IMR-90 (cell line): ENCODE data around the gene FAAP24. TPM values are rescaled to one million over a fixed set of nuclear protein-coding genes. Genes with fewer than 3 reads are reported as not detected.

Experiments
- ATAC-seq: fragments of 200-7000 bp; cut with Tn5 transposase; 2 replicates; pipeline ENCODE4 v1.9.1; 2020; ENCODE audit warnings: low read depth, mild to moderate bottlenecking, moderate library complexity
- BruUV-seq: library from RNA; stranded (reverse); fragments of 400-500 nt; replicated peaks from 2 replicates; lab custom pipeline; 2021; lab: Mats Ljungman, UMichigan
- CTCF ChIA-PET: fragments of 300-600 bp; formaldehyde crosslinking; extraction: SDS; loops from one replicate; lab custom pipeline; 2021; ENCODE audit warnings: antibody characterized with exemption; lab: Yijun Ruan, JAX
- POLR2A ChIA-PET: fragments of 300-600 bp; sonication (Branson Sonifier 250); formaldehyde crosslinking; loops from one replicate; lab custom pipeline; 2022; ENCODE audit warnings: antibody characterized with exemption; ENCODE audit not compliant: unreplicated experiment; lab: Charles Lee
- DNase-seq: peaks from one replicate; pipeline ENCODE4 v3.0.0; 2013
- H2AFZ ChIP-seq: replicated peaks from 2 replicates; pipeline ENCODE3; 2013; ENCODE audit warnings: low read length, mild to moderate bottlenecking; ENCODE audit not compliant: poor library complexity
- H2AK5ac ChIP-seq: 2 replicates; pipeline ENCODE4 v1.6.1; 2013; ENCODE audit warnings: low read depth, low read length, inconsistent platforms
- H2AK9ac ChIP-seq: replicated peaks from 2 replicates; pipeline ENCODE3; 2013; ENCODE audit warnings: mild to moderate bottlenecking, low read depth, low read length, moderate library complexity; ENCODE audit not compliant: poor library complexity
- H2BK120ac ChIP-seq: 2 replicates; pipeline ENCODE4 v1.6.1; 2013; ENCODE audit warnings: low read depth, low read length, inconsistent platforms
- H2BK15ac ChIP-seq: 3 replicates; pipeline ENCODE4 v1.6.1; 2013; ENCODE audit warnings: low read depth, low read length, inconsistent platforms
- H2BK20ac ChIP-seq: 2 replicates; pipeline ENCODE4 v1.6.1; 2013; ENCODE audit warnings: low read depth, mild to moderate bottlenecking, inconsistent platforms, low read length, moderate library complexity
- H2BK5ac ChIP-seq: 2 replicates; pipeline ENCODE4 v1.6.1; 2013; ENCODE audit warnings: mild to moderate bottlenecking, low read depth, low read length, inconsistent platforms; ENCODE audit not compliant: poor library complexity, severe bottlenecking
- H3K14ac ChIP-seq: replicated peaks from 2 replicates; pipeline ENCODE4 v1.6.1; 2013; ENCODE audit warnings: low read depth, low read length, inconsistent platforms
- H3K18ac ChIP-seq: 2 replicates; pipeline ENCODE4 v1.6.1; 2013; ENCODE audit warnings: low read depth, low read length, control low read depth
- H3K23ac ChIP-seq: 2 replicates; pipeline ENCODE4 v1.6.1; 2013; ENCODE audit warnings: low read depth, low read length, inconsistent platforms
- H3K27ac ChIP-seq: 2 replicates; pipeline ENCODE4 v1.5.1; 2013; ENCODE audit warnings: mild to moderate bottlenecking, control low read depth, low read length; ENCODE audit not compliant: insufficient read depth
- H3K27me3 ChIP-seq: 2 replicates; pipeline ENCODE4 v1.6.1; 2013; ENCODE audit warnings: low read length; ENCODE audit not compliant: control insufficient read depth, insufficient read depth
- H3K36me3 ChIP-seq: 2 replicates; pipeline ENCODE4 v1.6.1; 2013; ENCODE audit warnings: low read length, mixed read lengths; ENCODE audit not compliant: control insufficient read depth, insufficient read depth
- H3K4ac ChIP-seq: 2 replicates; pipeline ENCODE4 v1.6.1; 2013; ENCODE audit warnings: low read depth, low read length, inconsistent platforms
- H3K4me1 ChIP-seq: 2 replicates; pipeline ENCODE4 v1.6.1; 2013; ENCODE audit warnings: low read length, mixed read lengths; ENCODE audit not compliant: control insufficient read depth, insufficient read depth
- H3K4me2 ChIP-seq: 2 replicates; pipeline ENCODE4 v1.6.1; 2013; ENCODE audit warnings: low read depth, mild to moderate bottlenecking, control low read depth, low read length, moderate library complexity
- H3K4me3 ChIP-seq: 2 replicates; pipeline ENCODE4 v1.5.1; 2013; ENCODE audit warnings: low read depth, mild to moderate bottlenecking, control low read depth, low read length, moderate library complexity; ENCODE audit not compliant: insufficient read depth
- H3K56ac ChIP-seq: 2 replicates; pipeline ENCODE4 v1.6.1; 2013; ENCODE audit warnings: low read length, inconsistent platforms; ENCODE audit not compliant: insufficient read depth; ENCODE audit errors: extremely low read depth
- H3K79me1 ChIP-seq, 2 experiments: 2 replicates each; pipeline ENCODE4 v1.6.1; 2013; ENCODE audit warnings: low read length in 2 of 2, inconsistent platforms in 1 of 2, low read depth in 1 of 2
- H3K9ac ChIP-seq: 2 replicates; pipeline ENCODE4 v1.6.1; 2013; ENCODE audit warnings: low read depth, low read length, control low read depth
- H3K9me1 ChIP-seq: 2 replicates; pipeline ENCODE4 v1.6.1; 2013; ENCODE audit warnings: low read length, inconsistent platforms; ENCODE audit not compliant: insufficient read depth
- H3K9me3 ChIP-seq: 2 replicates; pipeline ENCODE4 v1.6.1; 2013; ENCODE audit warnings: low read length; ENCODE audit not compliant: control insufficient read depth, insufficient read depth
- H4K20me1 ChIP-seq: 2 replicates; pipeline ENCODE4 v1.6.1; 2013; ENCODE audit warnings: low read length, inconsistent platforms; ENCODE audit not compliant: insufficient read depth
- H4K5ac ChIP-seq: 2 replicates; pipeline ENCODE4 v1.6.1; 2013; ENCODE audit warnings: mild to moderate bottlenecking, low read depth, low read length, control low read depth
- H4K8ac ChIP-seq, 2 experiments: 2 replicates each; pipeline ENCODE4 v1.6.1; 2013; ENCODE audit warnings: low read depth in 2 of 2, low read length in 2 of 2, control low read depth in 1 of 2, inconsistent platforms in 1 of 2
- H4K91ac ChIP-seq: 2 replicates; pipeline ENCODE4 v1.6.1; 2013; ENCODE audit warnings: low read depth, low read length, inconsistent platforms; ENCODE audit not compliant: insufficient read depth
- BHLHE40 ChIP-seq: fragments of 150-350 bp; IDR thresholded peaks from 2 replicates; pipeline ENCODE4 v1.6.1; 2016; ENCODE audit warnings: mild to moderate bottlenecking, low read depth, low read length
- CEBPB ChIP-seq: IDR thresholded peaks from 2 replicates; pipeline ENCODE4 v1.6.1; 2012; ENCODE audit warnings: low read depth, low read length, improper control_type of control experiment
- CTCF ChIP-seq: conservative IDR thresholded peaks from 2 replicates; pipeline ENCODE4 v1.5.1; 2012; ENCODE audit warnings: mild to moderate bottlenecking, low read depth, low read length, improper control_type of control experiment
- ELK1 ChIP-seq: fragments of 150-350 bp; IDR thresholded peaks from 2 replicates; pipeline ENCODE4 v1.6.1; 2016; ENCODE audit warnings: low read depth, mild to moderate bottlenecking, low read length, moderate library complexity, borderline replicate concordance
- FOS ChIP-seq: fragments of 150-350 bp; IDR thresholded peaks from 2 replicates; pipeline ENCODE4 v1.6.1; 2016; ENCODE audit warnings: low read depth, low read length
- MAFK ChIP-seq: IDR thresholded peaks from 2 replicates; pipeline ENCODE4 v1.6.1; 2012; ENCODE audit warnings: low read depth, low read length, improper control_type of control experiment
- MAZ ChIP-seq: IDR thresholded peaks from 2 replicates; pipeline ENCODE4 v1.6.1; 2012; ENCODE audit warnings: low read depth, mild to moderate bottlenecking, low read length, improper control_type of control experiment, moderate library complexity, borderline replicate concordance
- MXI1 ChIP-seq: IDR thresholded peaks from 2 replicates; pipeline ENCODE4 v1.6.1; 2012; ENCODE audit warnings: low read depth, mild to moderate bottlenecking, low read length, moderate library complexity, borderline replicate concordance
- NFE2L2 ChIP-seq: fragments of 150-350 bp; IDR thresholded peaks from 2 replicates; pipeline ENCODE4 v1.6.1; 2016; ENCODE audit warnings: low read depth, mild to moderate bottlenecking, low read length
- POLR2A ChIP-seq: IDR thresholded peaks from 2 replicates; pipeline ENCODE4 v1.6.1; 2012; ENCODE audit warnings: mild to moderate bottlenecking, low read depth, low read length
- RAD21 ChIP-seq: IDR thresholded peaks from 2 replicates; pipeline ENCODE4 v1.6.1; 2012; ENCODE audit warnings: low read length, improper control_type of control experiment
- RCOR1 ChIP-seq: IDR thresholded peaks from 2 replicates; pipeline ENCODE4 v1.6.1; 2012; ENCODE audit warnings: mild to moderate bottlenecking, low read length, improper control_type of control experiment; ENCODE audit not compliant: insufficient replicate concordance
- RFX5 ChIP-seq: IDR thresholded peaks from 2 replicates; pipeline ENCODE4 v1.8.0; 2012; ENCODE audit warnings: low read depth, mild to moderate bottlenecking, low read length, moderate library complexity
- SMC3 ChIP-seq: fragments of 150-350 bp; IDR thresholded peaks from 2 replicates; pipeline ENCODE4 v1.6.1; 2016; ENCODE audit warnings: low read depth, mild to moderate bottlenecking, antibody characterized with exemption, low read length, moderate library complexity
- WGBS, 2 experiments: methylation state at CpG; one replicate each; pipeline versions ENCODE4 v1.1.5 to v1.1.7; 2013; ENCODE audit warnings: missing lambda C conversion rate in 2 of 2; ENCODE audit not compliant: insufficient read length in 1 of 2; ENCODE audit errors: extremely low coverage in 2 of 2; 5-methylcytosine and 5-hydroxymethylcytosine counted together
- dilution Hi-C: fragments of 300-500 bp; cut with HindIII; formaldehyde crosslinking; loops from one replicate; pipeline ENCODE4 v1.14.3; 2018; ENCODE audit warnings: low sequenced_read_pairs; ENCODE audit not compliant: unreplicated experiment
- in situ Hi-C: fragments of 300-500 bp; cut with MboI; formaldehyde crosslinking; loops from 3 replicates; pipeline ENCODE4 v1.14.3; 2019; ENCODE audit warnings: low sequenced_read_pairs, inconsistent platforms, mixed read lengths
- intact Hi-C: fragments of 100-400 bp; cut with micrococcal nuclease; formaldehyde crosslinking; loops from 2 replicates; pipeline ENCODE4 v1.10.0; 2022
- polyA plus RNA-seq, 3 experiments: library from polyadenylated mRNA; depleted of rRNA; stranded (reverse); fragments of >200 nt; gene quantifications; 2 replicates each; pipeline ENCODE4 v1.2.3, GENCODE V29; 2012; ENCODE audit warnings: low replicate concordance in 1 of 3
- total RNA-seq: library from RNA; depleted of rRNA; stranded (reverse); fragments of >200 nt; gene quantifications from 2 replicates; pipeline ENCODE4 v1.2.3, GENCODE V29; 2012
- TF ChIP-seq, protein P1 (sequence below): fragments of 150-350 bp; IDR thresholded peaks from 2 replicates; pipeline ENCODE4 v1.6.1; 2017; ENCODE audit warnings: mild to moderate bottlenecking, antibody characterized with exemption, low read length, low read depth

The FAAP24 gene
- total and polyA plus RNA-seq, 2 of the 4 experiments (the other 2 are of a cell fraction): 2.2 to 2.3 TPM

DNA sequence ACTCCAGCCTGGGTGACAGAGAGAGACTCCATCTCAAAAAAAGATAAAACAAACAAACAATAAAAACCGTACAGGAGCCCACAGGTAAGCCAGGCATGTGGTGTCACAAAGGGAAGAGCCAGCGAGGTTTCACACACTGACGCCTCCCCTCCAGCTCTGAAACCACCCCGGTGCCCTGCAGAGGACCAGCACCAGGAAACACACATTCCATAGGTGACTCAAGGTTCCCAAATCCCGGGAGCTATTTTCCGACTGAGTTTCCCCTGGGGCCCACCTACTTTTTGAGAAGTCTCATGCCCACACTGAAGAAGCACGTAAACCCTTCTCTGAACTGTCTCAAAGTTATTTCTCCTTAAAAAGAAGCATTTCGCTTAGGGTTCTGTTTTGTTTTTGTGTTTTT is 52.4 kb downstream of the FAAP24 start:
- no peak for ATAC-seq
- no peak overlapping the region for H3K27ac ChIP-seq
- H3K23ac ChIP-seq: no peak overlapping the region
- no peak overlapping the region for H4K91ac ChIP-seq
- 86% methylated on average over 1 of the region's 8 CpGs; no CpG with 5 or more reads in 1 of the 2 experiments for WGBS, 2 experiments
- in situ Hi-C loops: no loop called here
- no peak overlapping the region for H3K14ac ChIP-seq
- H2BK15ac ChIP-seq: no peak overlapping the region
- H2AK5ac ChIP-seq: no peak overlapping the region
- H2AFZ ChIP-seq: no peak overlapping the region
- dilution Hi-C loops: no loop called here
- POLR2A ChIA-PET: no interaction called here
- no peaks in the 10 kb centered on the region for H3K4me1 ChIP-seq
- no peak for TF ChIP-seq CEBPB
- TF ChIP-seq NFE2L2: no peak
- no peak for TF ChIP-seq BHLHE40
- TF ChIP-seq MAFK: no peak
- TF ChIP-seq RFX5: no peak
- no peak for TF ChIP-seq POLR2A
- no peak for TF ChIP-seq SMC3
- no peak for TF ChIP-seq MXI1
- no peak for TF ChIP-seq MAZ
- TF ChIP-seq RAD21: no peak
- TF ChIP-seq, protein P1, sequence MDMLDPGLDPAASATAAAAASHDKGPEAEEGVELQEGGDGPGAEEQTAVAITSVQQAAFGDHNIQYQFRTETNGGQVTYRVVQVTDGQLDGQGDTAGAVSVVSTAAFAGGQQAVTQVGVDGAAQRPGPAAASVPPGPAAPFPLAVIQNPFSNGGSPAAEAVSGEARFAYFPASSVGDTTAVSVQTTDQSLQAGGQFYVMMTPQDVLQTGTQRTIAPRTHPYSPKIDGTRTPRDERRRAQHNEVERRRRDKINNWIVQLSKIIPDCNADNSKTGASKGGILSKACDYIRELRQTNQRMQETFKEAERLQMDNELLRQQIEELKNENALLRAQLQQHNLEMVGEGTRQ: no peak
- TF ChIP-seq RCOR1: no peak
- TF ChIP-seq CTCF: no peak
- TF ChIP-seq FOS: no peak
- TF ChIP-seq ELK1: no peak
- H2BK5ac ChIP-seq: no peak overlapping the region
- no peaks in the 10 kb centered on the region for H3K79me1 ChIP-seq
- H3K9me1 ChIP-seq: no peaks in the 10 kb centered on the region
- H3K56ac ChIP-seq: no peak overlapping the region
- H3K27me3 ChIP-seq: no peaks in the 10 kb centered on the region
- H3K36me3 ChIP-seq: no peaks in the 10 kb centered on the region
- H4K8ac ChIP-seq: no peak overlapping the region
- H4K20me1 ChIP-seq: no peaks in the 10 kb centered on the region
- CTCF ChIA-PET: no interaction called here
- no TSS peak for BruUV-seq
- no peak overlapping the region for H3K4me2 ChIP-seq
- DNase-seq: no peak
- H2BK20ac ChIP-seq: no peak overlapping the region
- no peak overlapping the region for H3K4ac ChIP-seq
- no peak overlapping the region for H3K18ac ChIP-seq
- no peaks in the 10 kb centered on the region for H3K9me3 ChIP-seq
- no peak overlapping the region for H3K4me3 ChIP-seq
- H2AK9ac ChIP-seq: no peak overlapping the region
- no peak overlapping the region for H4K5ac ChIP-seq
- no peak overlapping the region for H3K9ac ChIP-seq
- no peak overlapping the region for H2BK120ac ChIP-seq
- intact Hi-C loops: no loop called here
